HG02759 (cell line): Measurements from ENCODE around the gene MLLT6.

Experiments used
- ATAC-seq: cut with Tn5 transposase; IDR thresholded peaks from one replicate; pipeline ENCODE4 v1.9.1; 2021; ENCODE audit warnings: mild to moderate bottlenecking, moderate library complexity; ENCODE audit not compliant: unreplicated experiment

Gene MLLT6

DNA sequence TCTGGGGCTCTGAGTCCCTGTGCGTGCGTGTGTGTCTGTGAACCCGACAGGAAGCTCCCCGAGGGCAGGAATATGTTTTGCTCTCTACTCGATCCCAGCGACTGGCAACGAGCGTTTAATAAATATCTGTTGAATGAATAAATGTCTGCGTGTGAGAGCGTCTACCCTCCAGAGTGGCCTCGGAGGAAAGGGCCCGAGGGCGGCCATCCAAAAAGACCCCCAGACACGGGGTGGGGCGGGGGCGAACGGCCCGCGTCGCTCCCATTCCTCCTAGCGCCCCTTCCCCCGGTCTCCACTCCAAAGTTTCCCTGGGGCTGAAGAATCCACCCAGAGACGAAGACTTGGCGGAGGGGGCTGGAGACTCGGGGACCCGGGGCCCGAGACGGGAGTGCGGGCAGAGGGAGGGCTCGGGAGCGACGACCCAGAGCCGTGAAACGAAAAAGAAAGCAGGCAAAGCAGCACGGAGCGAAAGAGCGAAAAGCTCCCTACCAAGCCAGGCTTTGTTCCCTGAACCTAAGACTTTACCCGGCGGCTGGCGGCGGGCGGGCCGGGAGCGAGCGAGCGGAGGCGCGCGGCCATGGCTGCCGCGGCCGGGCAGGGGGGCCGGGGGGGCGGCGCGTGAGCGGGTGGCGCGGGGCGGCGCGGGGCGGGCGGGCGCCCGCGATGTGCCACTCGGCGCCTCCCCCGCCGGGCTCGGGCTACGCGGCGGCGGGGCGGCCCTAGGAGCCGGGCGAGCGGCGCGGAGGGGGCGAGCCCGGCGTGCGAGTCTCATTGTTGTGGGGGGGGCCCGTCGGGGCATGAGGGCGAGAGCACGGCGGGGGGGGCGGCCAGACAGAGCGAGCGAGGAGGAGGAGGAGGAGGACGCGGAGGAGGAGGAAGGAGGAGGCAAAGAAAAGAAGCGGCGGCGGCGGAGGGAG, at the start of gene MLLT6:
Gene MLLT6 (plus strand): TSS at position 668 of the 917 bp plus-strand sequence. CDS start 360 bp downstream, outside the sequence.
- peak; percentile 29 for ATAC-seq

DNA sequence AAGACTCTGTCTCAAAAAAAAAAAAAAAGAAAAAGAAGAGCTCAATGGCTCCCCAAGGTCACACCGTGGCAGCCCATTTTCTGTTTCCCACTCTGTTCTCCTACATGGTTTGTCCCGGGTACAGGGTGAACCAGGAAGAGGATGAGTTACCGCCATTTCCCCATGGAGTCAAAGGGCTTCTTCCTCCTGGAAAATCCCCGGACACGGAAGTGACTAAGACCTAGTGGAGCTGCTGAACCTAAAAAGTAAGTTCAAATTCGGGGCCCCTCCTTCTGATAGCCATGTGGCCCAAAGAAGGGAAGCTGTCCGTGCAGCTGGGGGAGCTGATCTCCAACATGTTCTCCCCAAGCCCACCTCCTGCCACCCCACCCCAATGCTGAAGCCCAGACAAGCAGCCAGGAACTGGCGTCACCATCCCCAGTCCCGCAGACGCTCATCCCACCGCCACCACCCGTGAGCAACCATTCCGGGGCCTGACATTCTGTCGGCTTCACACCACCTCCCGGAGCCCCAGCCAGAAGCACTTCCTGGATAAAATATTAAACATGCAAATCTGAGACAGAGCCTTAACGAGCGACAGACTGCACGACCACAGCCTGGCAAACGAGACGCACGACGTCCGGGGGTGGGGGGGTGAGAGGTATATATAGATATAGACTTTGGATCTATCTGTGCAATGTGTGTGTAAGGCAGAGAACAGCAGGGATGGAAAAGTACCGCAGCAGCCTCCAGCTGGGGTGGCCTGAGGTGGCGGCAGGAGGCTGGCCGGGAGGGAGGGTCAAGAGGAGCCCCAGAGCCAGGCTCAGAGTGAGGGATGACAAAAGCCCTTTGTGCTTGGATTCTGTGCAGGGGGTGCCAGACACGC, 47.9 kb upstream of the MLLT6 start:
- no peak for ATAC-seq

GRCh38 chr17:38657824-38658740, 47.0 kb upstream of the MLLT6 start:
- ATAC-seq: no peak

DNA sequence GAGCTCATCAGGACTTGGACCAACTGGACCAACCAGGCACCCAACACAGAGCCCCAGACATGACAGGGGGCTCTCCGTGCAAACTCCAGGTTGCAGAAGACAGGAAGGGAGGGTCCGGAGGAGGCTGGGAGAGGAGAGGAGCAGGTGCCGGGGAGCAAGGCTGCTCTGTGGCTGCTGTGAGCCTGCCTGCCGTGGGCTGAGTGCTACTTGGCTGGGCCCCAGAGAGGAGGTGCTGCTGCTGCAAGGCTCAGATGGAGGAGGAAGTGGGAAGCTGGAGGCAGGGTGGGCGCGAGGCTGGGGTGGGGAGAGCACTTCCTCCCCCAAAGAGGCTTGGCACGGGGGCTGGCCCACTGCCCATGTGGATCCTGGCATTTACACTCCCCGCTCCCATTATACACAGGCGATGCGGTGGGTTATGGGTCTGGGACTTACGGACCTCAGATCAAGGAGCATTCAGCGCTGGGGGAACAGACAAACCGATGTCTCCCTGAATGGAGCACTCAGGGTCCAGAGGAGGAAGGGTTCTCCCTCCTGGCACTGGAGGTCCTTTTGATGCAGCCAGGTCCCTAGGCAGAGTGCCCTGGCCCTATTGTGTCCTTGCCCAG, 46.2 kb upstream of the MLLT6 start:
- no peak for ATAC-seq

GRCh38 chr17:38659415-38659814, 45.7 kb upstream of the MLLT6 start:
- no peak for ATAC-seq

DNA sequence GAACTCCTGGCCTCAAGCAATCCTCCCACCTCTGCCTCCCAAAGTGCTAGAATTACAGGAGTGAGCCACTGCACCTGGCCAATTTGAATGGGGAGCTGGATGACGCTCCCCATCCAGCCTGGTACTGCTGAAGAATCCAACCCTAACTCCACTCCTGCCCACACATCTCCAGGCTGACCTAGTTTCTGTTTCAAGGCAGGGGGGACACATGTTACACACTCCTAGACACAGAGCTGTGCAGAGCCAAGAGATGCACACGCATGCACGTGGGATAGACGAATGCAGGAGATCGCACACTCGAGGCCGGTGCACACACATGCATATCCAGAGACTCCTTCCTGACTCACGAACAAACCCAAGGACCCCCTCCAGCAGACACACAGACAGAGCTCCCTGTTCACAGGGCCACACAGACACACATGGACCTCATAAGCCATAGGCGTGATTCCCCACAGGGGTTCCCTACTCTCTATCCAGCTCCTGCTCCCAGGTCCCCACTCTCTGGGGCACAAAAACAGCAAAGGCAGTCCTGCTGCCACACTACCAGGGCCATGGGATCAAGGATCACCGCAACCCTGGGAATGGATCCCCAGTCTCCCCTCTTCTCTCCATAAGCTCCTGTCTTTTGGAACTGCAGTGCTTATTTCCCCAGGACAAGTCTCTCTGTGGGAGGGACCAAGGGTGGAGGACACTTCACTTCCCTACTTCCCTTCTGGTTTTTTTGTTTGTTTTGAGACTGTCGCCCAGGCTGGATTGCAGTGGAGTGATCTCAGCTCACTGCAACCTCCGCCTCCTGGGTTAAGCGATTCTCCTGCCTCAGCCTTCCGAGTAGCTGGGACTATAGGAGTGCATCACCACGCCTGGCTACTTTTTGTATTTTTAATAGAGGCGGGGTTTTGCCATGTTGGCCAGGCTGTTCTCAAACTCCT, 44.7 kb upstream of the MLLT6 start:
- ATAC-seq: no peak

DNA sequence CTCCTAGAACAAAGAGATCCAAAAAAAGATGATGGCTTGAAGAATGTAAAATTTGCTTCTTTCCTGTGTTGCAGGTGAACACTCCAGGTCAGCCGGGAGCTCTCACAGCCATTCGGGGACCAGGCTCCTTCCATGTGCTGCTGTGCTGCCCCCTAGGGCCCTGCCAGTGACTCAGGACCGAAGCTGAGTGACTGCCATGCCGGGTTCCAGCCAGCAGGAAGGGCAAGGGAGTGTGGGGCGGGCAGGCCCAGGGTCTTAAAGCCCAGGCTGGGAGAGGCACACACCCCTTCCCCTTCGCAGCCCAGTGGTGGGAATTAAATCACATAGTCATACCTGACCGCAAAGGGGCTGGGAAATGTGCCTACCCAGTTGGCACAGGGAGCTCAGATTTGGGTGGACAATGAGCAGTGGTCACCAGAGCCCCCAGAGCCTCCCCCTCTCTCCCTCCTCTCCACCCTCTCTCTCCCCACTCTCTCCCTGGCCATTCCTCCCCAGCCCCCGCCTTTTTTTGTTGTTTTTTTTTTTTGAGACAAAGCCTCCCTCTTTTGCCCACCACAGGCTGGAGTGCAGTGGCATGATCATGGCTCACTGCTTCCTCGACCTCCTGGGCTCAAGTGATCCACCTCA, 41.8 kb upstream of the MLLT6 start:
- no peak for ATAC-seq

DNA sequence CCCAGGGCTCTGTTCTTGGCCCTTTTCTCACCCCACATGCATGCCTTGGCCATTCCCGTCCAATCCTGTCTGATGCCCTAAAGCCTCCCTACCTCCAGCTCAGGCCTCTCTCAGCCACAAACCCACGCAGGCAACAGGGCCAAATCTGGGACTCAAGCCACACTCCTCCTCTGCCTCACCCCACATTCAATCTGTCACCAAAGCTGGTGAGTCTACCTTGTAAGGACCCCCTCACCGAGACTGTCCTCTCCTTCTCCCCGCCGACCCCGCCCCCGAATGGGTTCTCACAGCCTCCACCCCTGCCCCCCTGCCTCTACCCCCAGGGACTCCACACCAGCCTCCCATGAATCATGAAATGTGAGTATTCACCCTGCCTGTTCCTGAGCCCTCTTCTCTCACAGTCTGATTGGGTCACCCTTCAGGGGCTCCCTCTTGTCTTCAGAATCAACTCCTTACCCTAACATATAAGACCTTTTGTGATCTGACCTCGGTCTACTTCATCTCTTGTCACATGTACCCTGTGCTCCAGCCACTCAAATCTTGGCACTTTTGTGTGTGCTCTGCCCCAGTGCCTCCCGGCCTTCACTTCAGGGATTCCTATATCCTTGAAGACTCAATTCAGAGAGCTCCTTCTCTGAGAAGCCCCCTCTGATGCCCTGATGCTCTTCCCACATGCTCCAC, 41.0 kb upstream of the MLLT6 start:
- ATAC-seq: no peak

GRCh38 chr17:38667099-38667786, 37.8 kb upstream of the MLLT6 start:
- no peak for ATAC-seq

DNA sequence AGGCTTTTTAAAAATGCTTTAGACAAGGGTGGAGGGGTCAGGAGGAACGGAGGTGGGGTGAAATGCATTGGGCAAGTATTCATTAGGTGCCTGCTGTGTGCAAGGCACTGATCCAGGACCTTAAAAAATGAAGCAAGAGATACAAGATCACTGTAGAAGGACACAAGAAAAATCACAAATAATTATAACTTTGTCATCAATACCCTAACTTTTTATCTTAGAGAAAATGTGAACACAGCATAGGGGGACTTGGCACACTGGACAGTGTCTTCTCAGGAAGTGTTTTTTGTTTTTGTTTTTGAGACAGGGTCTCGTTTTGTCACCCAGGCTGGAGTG, 37.3 kb upstream of the MLLT6 start:
- no peak for ATAC-seq

DNA sequence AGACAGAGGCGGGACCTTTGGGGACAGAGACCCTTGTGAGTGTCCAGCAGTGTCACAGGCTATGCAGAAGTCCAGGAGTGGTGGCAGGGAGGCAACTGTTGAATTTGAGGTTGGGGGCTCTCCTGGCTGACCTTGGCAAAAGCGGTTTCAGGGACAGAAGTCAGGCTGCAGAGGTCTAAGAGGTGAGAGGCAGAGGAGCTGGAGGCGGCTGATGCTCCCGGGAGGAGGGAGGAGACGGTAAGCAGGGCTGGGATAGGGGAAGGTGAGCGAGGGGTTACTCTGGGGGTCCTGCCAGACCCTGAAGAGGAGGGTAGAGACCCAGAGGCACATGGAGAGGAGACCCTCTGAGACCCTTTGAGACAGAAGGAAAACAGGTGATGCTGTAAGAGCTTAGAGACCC, 35.6 kb upstream of the MLLT6 start:
- no peak for ATAC-seq

DNA sequence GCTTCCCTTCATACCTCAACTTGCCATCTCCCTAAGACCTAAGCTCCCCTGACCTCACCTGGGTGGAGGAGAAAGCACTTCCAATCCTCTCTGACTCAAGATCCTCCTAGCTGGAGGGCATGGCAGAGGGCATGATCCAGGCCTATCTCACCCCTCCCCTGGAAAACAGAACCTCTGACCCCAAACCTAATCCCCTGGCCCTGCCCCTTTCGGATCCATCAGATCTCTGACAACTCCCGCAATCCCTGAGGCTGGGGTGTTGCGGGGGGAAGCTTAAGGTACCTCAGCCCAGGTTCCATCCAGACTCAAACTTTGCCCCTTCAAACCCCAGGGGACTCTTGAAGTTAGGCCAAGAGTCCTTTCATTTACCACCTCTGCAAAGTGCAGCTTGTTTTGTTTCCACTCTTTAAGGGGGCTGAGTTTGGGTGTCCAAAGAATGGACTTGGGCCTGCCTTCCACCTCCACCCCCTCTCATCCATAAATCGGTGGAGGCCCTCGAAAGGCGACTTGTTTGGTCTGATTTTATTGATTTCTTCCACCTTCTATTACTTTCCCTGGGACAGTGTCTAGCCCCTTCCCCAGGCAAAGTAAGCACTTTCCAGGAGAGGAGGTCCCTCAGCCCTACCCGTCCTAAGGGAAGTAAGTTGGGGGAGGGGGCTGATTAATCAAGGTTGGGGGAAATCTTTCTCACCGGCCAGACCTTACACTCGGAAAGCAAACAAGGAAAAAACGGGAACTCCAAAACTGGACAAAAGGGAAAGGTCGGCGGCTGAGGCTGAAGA, 32.9 kb upstream of the MLLT6 start:
- ATAC-seq: no peak

GRCh38 chr17:38672788-38673706, 32.0 kb upstream of the MLLT6 start:
- ATAC-seq: no peak

DNA sequence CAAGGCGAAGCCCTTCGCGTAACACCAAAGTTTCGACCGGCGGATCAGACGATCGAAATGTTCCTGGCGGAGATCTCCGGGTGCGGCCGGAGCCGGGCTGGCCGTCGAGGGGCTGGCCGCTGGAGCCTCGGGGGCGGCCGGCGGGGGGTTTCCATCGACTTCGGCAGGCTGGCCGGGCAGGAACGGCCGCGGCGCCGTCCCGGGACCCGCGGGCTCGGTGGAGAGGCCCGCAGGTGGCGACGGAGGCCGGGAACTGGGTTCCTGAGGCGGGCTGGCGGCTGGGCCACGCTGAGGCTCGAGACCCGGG, 31.4 kb upstream of the MLLT6 start:
- ATAC-seq: peak; percentile 12

GRCh38 chr17:38674014-38674748, 30.9 kb upstream of the MLLT6 start:
- ATAC-seq: peak; percentile 17
